Neural crest cell (in vitro differentiated cells): ENCODE data around the gene CCL16. TPM values are rescaled to one million over a fixed set of nuclear protein-coding genes. Genes with fewer than 3 reads are reported as not detected.

Source experiments
- DNase-seq: peaks from one replicate; pipeline ENCODE4 v3.0.0; 2021; ENCODE audit warnings: low read depth, mixed read lengths, low spot score
- H3K27ac Mint-ChIP-seq: one replicate; pipeline ENCODE4 v1.8.0; 2021; ENCODE audit warnings: mild to moderate bottlenecking, mixed read lengths; ENCODE audit not compliant: unreplicated experiment
- H3K27me3 Mint-ChIP-seq: 2 replicates; pipeline ENCODE4 v1.8.0; 2021; ENCODE audit warnings: low read depth, mild to moderate bottlenecking, mixed read lengths
- H3K36me3 Mint-ChIP-seq: 2 replicates; pipeline ENCODE4 v1.8.0; 2021; ENCODE audit warnings: low read depth, mild to moderate bottlenecking, mixed read lengths
- H3K4me1 Mint-ChIP-seq: 2 replicates; pipeline ENCODE4 v1.8.0; 2021; ENCODE audit warnings: mixed read lengths
- H3K4me3 Mint-ChIP-seq: one replicate; pipeline ENCODE4 v1.8.0; 2021; ENCODE audit warnings: mild to moderate bottlenecking, mixed read lengths
- H3K9me3 Mint-ChIP-seq: 2 replicates; pipeline ENCODE4 v1.8.0; 2021; ENCODE audit warnings: mixed read lengths
- CTCF ChIP-seq: fragments of 200-600 bp; sonication (generic); conservative IDR thresholded peaks from 2 replicates; pipeline ENCODE4 v1.5.0; 2021; ENCODE audit warnings: antibody characterized with exemption, mild to moderate bottlenecking
- total RNA-seq: library from RNA; stranded (reverse); gene quantifications from 2 replicates; pipeline ENCODE4 v1.2.1, GENCODE V29; 2021

CCL16 gene
- total RNA-seq, 1 donor from 2014 or later: not detected

GRCh38 chr17:35968520-35969054, 12.7 kb downstream of the CCL16 start:
- no peak overlapping the region for H3K27ac Mint-ChIP-seq

GRCh38 chr17:35965272-35965671, 16.0 kb downstream of the CCL16 start:
- peaks cover 5% of the 10 kb centered on the region for H3K4me1 Mint-ChIP-seq
- no peak for TF ChIP-seq CTCF

More at GRCh38 chr17:35968520-35969054, 12.7 kb downstream of the CCL16 start:
- Mint-ChIP-seq H3K4me3 (no peak overlapping the region), H3K4me1 (peaks cover 26% of the 10 kb centered on the region), H3K27me3 (peaks cover 18% of the 10 kb centered on the region), H3K36me3 (no peaks in the 10 kb centered on the region), H3K9me3 (no peaks in the 10 kb centered on the region)
- no peak for TF ChIP-seq CTCF
- DNase-seq: no peak

GRCh38 chr17:35963663-35964062, 17.6 kb downstream of the CCL16 start:
- no peak overlapping the region for H3K4me3 Mint-ChIP-seq
- H3K36me3 Mint-ChIP-seq: no peaks in the 10 kb centered on the region
- H3K27ac Mint-ChIP-seq: no peak overlapping the region
- H3K4me1 Mint-ChIP-seq: no peaks in the 10 kb centered on the region
- H3K9me3 Mint-ChIP-seq: no peaks in the 10 kb centered on the region
- H3K27me3 Mint-ChIP-seq: peaks cover 23% of the 10 kb centered on the region
- TF ChIP-seq CTCF: no peak
- no peak for DNase-seq

More at GRCh38 chr17:35965272-35965671, 16.0 kb downstream of the CCL16 start:
- no peak for DNase-seq
- Mint-ChIP-seq H3K27ac (no peak overlapping the region), H3K9me3 (no peaks in the 10 kb centered on the region), H3K27me3 (peaks cover 20% of the 10 kb centered on the region), H3K36me3 (no peaks in the 10 kb centered on the region), H3K4me3 (no peak overlapping the region)

- Mint-ChIP-seq H3K4me3 (no peak overlapping the region), H3K36me3 (no peaks in the 10 kb centered on the region), H3K27ac (no peak overlapping the region), H3K9me3 (peaks cover 2% of the 10 kb centered on the region), H3K27me3 (peaks cover 24% of the 10 kb centered on the region), H3K4me1 (no peaks in the 10 kb centered on the region)
- no peak for DNase-seq
- TF ChIP-seq CTCF: no peak
These were observed 27.6 kb downstream of the CCL16 start for GRCh38 chr17:35953720-35954119.

GRCh38 chr17:35949401-35949800, 31.9 kb downstream of the CCL16 start:
- Mint-ChIP-seq H3K4me3 (no peak overlapping the region), H3K27ac (no peak overlapping the region), H3K9me3 (no peaks in the 10 kb centered on the region), H3K4me1 (no peaks in the 10 kb centered on the region), H3K27me3 (peaks cover 5% of the 10 kb centered on the region), H3K36me3 (no peaks in the 10 kb centered on the region)
- no peak for DNase-seq
- TF ChIP-seq CTCF: no peak

GRCh38 chr17:35948092-35948491, 33.2 kb downstream of the CCL16 start:
- Mint-ChIP-seq H3K4me1 (no peaks in the 10 kb centered on the region), H3K27me3 (no peaks in the 10 kb centered on the region), H3K4me3 (no peak overlapping the region), H3K9me3 (no peaks in the 10 kb centered on the region), H3K36me3 (no peaks in the 10 kb centered on the region), H3K27ac (no peak overlapping the region)
- no peak for DNase-seq
- TF ChIP-seq CTCF: no peak
